ENCODE results near the gene DDI1.
"Not testable (repeated sequence)": the region's sequence is repeated elsewhere in the genome, so short reads cannot be mapped to it uniquely, and the experiment has no call there.

The DDI1 gene

DNA sequence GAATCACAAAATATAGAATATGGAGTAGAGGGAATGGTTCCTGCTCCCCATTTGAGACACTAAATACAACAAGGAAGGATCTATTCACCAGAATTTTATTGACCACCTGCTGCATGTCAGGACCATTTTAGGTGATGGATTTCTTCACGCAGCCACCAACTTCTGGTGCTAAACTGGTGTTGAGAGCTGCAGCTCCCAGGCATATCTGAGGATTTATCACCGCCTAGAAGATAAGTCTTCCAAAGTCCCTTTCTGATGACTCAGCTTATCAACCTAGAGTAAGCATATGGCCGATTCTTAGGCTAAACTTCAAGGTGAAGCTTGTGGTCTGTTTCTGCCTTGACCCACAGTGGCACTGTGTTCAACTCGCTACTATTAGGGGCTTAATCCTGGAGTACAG, 6.7 kb downstream of the DDI1 start:
- no peaks in the 10 kb centered on the region for H3K4me1 ChIP-seq (ENCODE audit: control insufficient read depth, insufficient read depth, low read length)
- no peak overlapping the region for H3K9ac ChIP-seq (ENCODE audit: low read length)
- no peak overlapping the region for H3K27ac ChIP-seq (ENCODE audit: low read depth, low read length)
- H3K27me3 ChIP-seq (ENCODE audit: control insufficient read depth, insufficient read depth, low read length): no peaks in the 10 kb centered on the region
- H3K4me3 ChIP-seq (ENCODE audit: low read depth, low read length): no peak overlapping the region
- H3K36me3 ChIP-seq (ENCODE audit: control insufficient read depth, insufficient read depth, low read length): no peaks in the 10 kb centered on the region
- H3K9me3 ChIP-seq (ENCODE audit: control insufficient read depth, insufficient read depth, low read depth, low read length): no peaks in the 10 kb centered on the region

DNA sequence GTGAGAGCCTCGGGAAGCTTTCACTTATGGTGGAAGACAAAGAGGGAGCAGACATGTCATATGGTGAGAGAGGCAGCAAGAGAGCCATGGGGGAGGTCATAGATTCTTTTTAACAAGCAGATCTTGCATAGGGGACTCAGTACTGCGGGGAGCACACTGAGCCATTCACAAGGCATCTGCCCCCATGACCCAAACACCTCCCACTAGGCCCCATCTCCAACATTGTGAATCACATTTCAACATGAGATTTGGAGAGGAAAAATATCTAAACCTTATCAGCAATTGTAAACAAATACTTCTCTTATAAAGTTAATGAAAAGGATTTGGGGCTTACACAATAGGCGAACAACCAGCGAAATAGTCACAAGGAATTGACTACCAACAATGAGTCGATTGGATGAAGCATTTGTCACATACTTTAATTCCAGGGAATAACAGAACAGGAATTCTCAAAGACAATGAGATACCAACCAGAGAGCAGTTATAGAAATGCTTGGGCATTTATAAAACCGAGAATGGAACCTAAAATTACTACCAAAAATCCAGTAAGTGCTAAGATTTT, 7.3 kb downstream of the DDI1 start:
- Histone ChIP-seq H3K9ac (ENCODE audit: low read length) (no peak overlapping the region), H3K27me3 (ENCODE audit: control insufficient read depth, insufficient read depth, low read length) (no peaks in the 10 kb centered on the region), H3K27ac (ENCODE audit: low read depth, low read length) (no peak overlapping the region), H3K36me3 (ENCODE audit: control insufficient read depth, insufficient read depth, low read length) (no peaks in the 10 kb centered on the region), H3K4me3 (ENCODE audit: low read depth, low read length) (no peak overlapping the region), H3K9me3 (ENCODE audit: control insufficient read depth, insufficient read depth, low read depth, low read length) (no peaks in the 10 kb centered on the region), H3K4me1 (ENCODE audit: control insufficient read depth, insufficient read depth, low read length) (no peaks in the 10 kb centered on the region)

DNA sequence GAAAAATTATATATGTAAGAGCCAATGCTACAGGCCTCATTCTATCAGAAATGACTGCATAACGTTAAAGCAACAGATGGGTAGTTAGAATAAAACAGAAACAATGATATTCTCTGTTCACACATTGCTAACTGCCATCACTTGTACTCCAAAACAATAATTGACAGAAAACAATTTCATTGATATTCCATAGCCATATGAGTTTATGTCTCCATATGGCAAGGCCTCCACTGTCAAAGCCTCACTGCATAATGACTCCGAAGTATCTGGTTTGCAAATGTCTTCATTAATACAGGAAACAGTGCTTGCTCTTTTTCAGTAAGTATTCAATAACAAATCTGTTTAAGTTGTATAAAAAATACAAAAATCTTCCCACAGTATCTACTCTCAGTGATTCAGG, 9.9 kb downstream of the DDI1 start:
- Histone ChIP-seq H3K9ac (ENCODE audit: low read length) (no peak overlapping the region), H3K27me3 (ENCODE audit: control insufficient read depth, insufficient read depth, low read length) (no peaks in the 10 kb centered on the region), H3K4me1 (ENCODE audit: control insufficient read depth, insufficient read depth, low read length) (no peaks in the 10 kb centered on the region), H3K9me3 (ENCODE audit: control insufficient read depth, insufficient read depth, low read depth, low read length) (no peaks in the 10 kb centered on the region), H3K4me3 (ENCODE audit: low read depth, low read length) (no peak overlapping the region), H3K27ac (ENCODE audit: low read depth, low read length) (no peak overlapping the region), H3K36me3 (ENCODE audit: control insufficient read depth, insufficient read depth, low read length) (no peaks in the 10 kb centered on the region)

DNA sequence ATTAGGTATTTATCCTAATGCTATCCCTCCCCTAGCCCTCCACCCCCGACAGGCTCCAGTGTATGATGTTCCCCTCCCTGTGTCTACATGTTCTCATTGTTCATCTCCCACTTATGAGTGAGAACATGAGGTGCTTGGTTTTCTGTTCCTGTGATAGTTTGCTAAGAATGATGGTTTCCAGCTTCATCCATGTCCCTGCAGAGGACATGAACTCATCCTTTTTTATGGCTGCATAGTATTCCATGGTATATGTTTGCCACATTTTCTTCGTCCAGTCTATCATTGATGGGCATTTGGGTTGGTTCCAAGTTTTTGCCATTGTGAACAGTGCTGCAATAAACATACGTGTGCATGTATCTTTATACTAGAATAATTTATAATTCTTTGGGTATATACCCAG, 10.4 kb downstream of the DDI1 start:
- not testable (repeated sequence) for H3K4me3 ChIP-seq (ENCODE audit: low read depth, low read length); H3K9ac ChIP-seq (ENCODE audit: low read length); H3K27ac ChIP-seq (ENCODE audit: low read depth, low read length); H3K4me1 ChIP-seq (ENCODE audit: control insufficient read depth, insufficient read depth, low read length); H3K9me3 ChIP-seq (ENCODE audit: control insufficient read depth, insufficient read depth, low read depth, low read length); H3K36me3 ChIP-seq (ENCODE audit: control insufficient read depth, insufficient read depth, low read length); H3K27me3 ChIP-seq (ENCODE audit: control insufficient read depth, insufficient read depth, low read length)

DNA sequence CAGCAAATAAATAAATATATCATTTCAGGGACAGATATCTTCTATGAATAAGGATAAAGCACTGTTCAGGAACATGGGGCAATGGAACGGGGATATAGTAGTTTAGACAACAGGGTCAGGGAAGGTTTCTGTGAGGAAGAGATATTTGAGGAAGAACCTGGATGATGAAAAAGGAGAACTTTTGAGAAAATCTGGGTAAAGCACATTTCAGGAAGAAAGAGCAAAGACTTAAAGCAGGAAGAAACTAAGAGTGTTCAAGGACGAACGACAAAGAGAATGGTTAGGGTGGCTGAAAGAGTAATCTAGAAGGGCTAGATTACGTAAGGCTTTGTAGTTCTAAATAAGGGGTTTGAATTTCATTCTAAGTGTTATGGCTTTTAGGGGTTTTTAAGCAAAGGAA, 12.7 kb downstream of the DDI1 start:
- Histone ChIP-seq H3K9me3 (ENCODE audit: control insufficient read depth, insufficient read depth, low read depth, low read length) (no peaks in the 10 kb centered on the region), H3K4me1 (ENCODE audit: control insufficient read depth, insufficient read depth, low read length) (0 out of 2 replicates have a peak, but pooled peaks cover 3% of the 10 kb centered on the region), H3K27me3 (ENCODE audit: control insufficient read depth, insufficient read depth, low read length) (no peaks in the 10 kb centered on the region), H3K36me3 (ENCODE audit: control insufficient read depth, insufficient read depth, low read length) (no peaks in the 10 kb centered on the region), H3K4me3 (ENCODE audit: low read depth, low read length) (no peak overlapping the region), H3K9ac (ENCODE audit: low read length) (no peak overlapping the region), H3K27ac (ENCODE audit: low read depth, low read length) (no peak overlapping the region)

DNA sequence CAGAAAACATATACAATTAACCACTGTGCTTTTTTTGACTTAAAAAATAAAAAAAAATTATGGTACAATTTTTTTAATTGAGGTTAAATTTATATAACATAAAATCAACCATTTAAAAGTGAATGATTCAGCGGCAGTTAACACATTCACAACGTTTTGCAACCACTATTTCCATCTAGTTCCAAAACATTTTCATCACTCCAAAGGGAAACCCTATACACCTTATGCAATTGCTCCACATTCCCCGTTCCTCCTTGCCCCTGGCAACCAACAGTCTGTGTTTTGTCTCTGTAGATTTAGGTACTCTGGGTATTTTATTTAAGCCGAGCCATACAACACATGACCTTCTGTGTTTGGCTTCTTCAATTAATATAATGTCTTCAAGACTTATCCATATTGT, 15.3 kb downstream of the DDI1 start:
- Histone ChIP-seq H3K27ac (ENCODE audit: low read depth, low read length) (no peak overlapping the region), H3K4me3 (ENCODE audit: low read depth, low read length) (no peak overlapping the region), H3K36me3 (ENCODE audit: control insufficient read depth, insufficient read depth, low read length) (no peaks in the 10 kb centered on the region), H3K4me1 (ENCODE audit: control insufficient read depth, insufficient read depth, low read length) (0 out of 2 replicates have a peak, but pooled peaks cover 3% of the 10 kb centered on the region), H3K27me3 (ENCODE audit: control insufficient read depth, insufficient read depth, low read length) (no peaks in the 10 kb centered on the region), H3K9ac (ENCODE audit: low read length) (no peak overlapping the region), H3K9me3 (ENCODE audit: control insufficient read depth, insufficient read depth, low read depth, low read length) (no peaks in the 10 kb centered on the region)

DNA sequence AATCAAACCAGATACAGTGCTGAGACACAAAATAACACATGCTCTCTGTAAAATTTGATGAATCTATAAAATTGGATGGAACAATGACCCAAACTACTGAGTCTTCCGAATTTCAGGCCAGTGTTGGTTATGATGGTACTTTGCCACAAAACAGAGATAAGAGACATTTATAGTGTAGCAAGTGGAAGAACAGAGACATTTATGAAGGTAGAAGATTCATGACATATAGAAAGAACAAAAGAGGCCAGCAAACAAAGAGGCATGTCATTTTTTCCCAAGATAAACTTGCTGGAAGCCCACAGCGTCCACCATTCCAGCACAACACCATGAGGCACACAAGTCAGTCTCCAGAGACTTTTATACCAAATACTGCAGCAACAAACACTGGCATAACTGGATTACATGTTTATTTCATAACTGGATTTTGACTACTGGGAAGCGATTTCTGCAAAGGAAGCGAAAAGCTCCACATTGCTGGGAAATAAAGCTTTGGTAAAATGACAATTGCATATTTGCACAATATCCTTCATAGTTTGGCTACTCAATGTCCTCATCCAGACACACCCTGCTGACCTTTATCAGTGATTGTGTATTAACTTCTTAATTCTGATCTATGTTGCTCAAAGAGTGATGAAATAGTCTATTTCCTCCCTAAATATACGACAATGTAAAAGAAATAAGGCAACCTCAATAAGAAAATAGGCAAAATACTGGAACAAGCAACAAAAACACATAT, 17.5 kb downstream of the DDI1 start:
- H3K9ac ChIP-seq (ENCODE audit: low read length): no peak overlapping the region
- no peaks in the 10 kb centered on the region for H3K9me3 ChIP-seq (ENCODE audit: control insufficient read depth, insufficient read depth, low read depth, low read length)
- H3K27me3 ChIP-seq (ENCODE audit: control insufficient read depth, insufficient read depth, low read length): no peaks in the 10 kb centered on the region
- H3K4me1 ChIP-seq (ENCODE audit: control insufficient read depth, insufficient read depth, low read length): 0 out of 2 replicates have a peak, but pooled peaks cover 3% of the 10 kb centered on the region
- no peak overlapping the region for H3K27ac ChIP-seq (ENCODE audit: low read depth, low read length)
- no peaks in the 10 kb centered on the region for H3K36me3 ChIP-seq (ENCODE audit: control insufficient read depth, insufficient read depth, low read length)
- no peak overlapping the region for H3K4me3 ChIP-seq (ENCODE audit: low read depth, low read length)

DNA sequence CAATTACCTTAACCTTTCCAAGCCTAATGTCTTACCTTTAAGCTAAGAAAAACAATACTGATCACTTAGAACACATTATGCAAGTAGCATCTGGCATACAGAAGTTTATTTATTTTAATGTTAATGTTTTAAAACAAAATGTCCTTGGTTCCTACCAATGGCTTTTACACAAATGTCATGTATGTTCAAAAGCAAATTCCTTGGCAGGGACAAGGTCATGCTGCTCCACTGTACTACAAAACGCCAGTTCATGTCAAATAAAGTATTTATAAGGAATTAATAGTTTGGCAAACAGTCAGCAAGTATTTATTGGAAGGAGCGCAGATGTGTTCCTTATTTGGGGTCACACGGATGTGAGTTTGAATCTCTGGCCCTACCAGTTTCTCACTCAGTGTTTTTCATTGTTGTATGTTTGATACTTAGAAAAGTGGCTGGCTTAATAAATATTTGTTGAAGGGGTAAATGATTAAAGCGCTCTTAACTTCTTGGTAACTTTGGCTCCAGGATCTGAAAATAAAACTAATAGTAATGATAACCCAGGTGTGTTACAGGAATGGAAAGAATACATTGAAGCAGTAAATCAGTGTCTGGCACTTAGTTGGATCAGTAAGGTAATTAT, 18.6 kb downstream of the DDI1 start:
- no peak overlapping the region for H3K9ac ChIP-seq (ENCODE audit: low read length)
- no peaks in the 10 kb centered on the region for H3K9me3 ChIP-seq (ENCODE audit: control insufficient read depth, insufficient read depth, low read depth, low read length)
- H3K4me3 ChIP-seq (ENCODE audit: low read depth, low read length): no peak overlapping the region
- H3K27me3 ChIP-seq (ENCODE audit: control insufficient read depth, insufficient read depth, low read length): no peaks in the 10 kb centered on the region
- H3K36me3 ChIP-seq (ENCODE audit: control insufficient read depth, insufficient read depth, low read length): no peaks in the 10 kb centered on the region
- H3K4me1 ChIP-seq (ENCODE audit: control insufficient read depth, insufficient read depth, low read length): 0 out of 2 replicates have a peak, but pooled peaks cover 3% of the 10 kb centered on the region
- H3K27ac ChIP-seq (ENCODE audit: low read depth, low read length): no peak overlapping the region

DNA sequence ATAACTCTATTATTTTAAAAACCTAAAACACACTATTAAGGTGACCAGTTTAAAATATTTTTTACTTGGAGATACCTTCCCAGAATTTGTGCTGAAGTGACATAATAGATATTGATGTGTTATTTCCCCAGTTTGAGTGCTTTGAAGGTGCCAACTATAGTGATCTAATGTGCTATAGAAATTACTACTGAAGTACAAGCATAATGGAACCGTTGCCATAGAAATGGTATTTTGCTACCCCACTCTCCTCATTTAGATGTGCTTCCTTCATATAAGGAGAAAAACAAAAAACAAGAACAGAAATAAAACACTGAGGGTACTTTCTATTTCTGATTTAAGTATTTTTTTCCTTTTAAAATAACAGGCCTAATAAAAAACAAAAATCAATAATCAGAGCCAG, 19.2 kb downstream of the DDI1 start:
- Histone ChIP-seq H3K27ac (ENCODE audit: low read depth, low read length) (no peak overlapping the region), H3K4me1 (ENCODE audit: control insufficient read depth, insufficient read depth, low read length) (0 out of 2 replicates have a peak, but pooled peaks cover 3% of the 10 kb centered on the region), H3K9me3 (ENCODE audit: control insufficient read depth, insufficient read depth, low read depth, low read length) (no peaks in the 10 kb centered on the region), H3K4me3 (ENCODE audit: low read depth, low read length) (no peak overlapping the region), H3K9ac (ENCODE audit: low read length) (no peak overlapping the region), H3K36me3 (ENCODE audit: control insufficient read depth, insufficient read depth, low read length) (no peaks in the 10 kb centered on the region), H3K27me3 (ENCODE audit: control insufficient read depth, insufficient read depth, low read length) (no peaks in the 10 kb centered on the region)

DNA sequence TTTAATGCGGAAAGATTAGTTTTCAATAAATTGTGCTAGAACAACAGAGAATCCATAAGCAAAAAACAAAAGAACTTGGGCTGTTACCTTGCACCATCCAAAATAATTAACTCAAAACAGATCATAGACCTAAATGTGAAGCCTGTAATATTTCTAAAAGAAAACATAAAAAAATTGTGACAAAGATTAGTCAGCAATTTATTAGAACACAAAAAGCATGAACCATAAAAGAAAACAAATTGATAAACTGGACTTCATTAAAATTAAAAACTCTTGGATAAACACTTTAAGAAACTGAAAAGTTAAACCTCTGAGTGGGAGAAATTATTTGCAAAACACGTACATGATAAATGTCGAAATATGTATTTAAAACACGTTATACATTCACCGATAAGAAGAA, 21.5 kb downstream of the DDI1 start:
- no peak overlapping the region for H3K27ac ChIP-seq (ENCODE audit: low read depth, low read length)
- H3K36me3 ChIP-seq (ENCODE audit: control insufficient read depth, insufficient read depth, low read length): no peaks in the 10 kb centered on the region
- H3K9ac ChIP-seq (ENCODE audit: low read length): no peak overlapping the region
- no peak overlapping the region for H3K4me3 ChIP-seq (ENCODE audit: low read depth, low read length)
- H3K27me3 ChIP-seq (ENCODE audit: control insufficient read depth, insufficient read depth, low read length): no peaks in the 10 kb centered on the region
- no peaks in the 10 kb centered on the region for H3K4me1 ChIP-seq (ENCODE audit: control insufficient read depth, insufficient read depth, low read length)
- no peaks in the 10 kb centered on the region for H3K9me3 ChIP-seq (ENCODE audit: control insufficient read depth, insufficient read depth, low read depth, low read length)

DNA sequence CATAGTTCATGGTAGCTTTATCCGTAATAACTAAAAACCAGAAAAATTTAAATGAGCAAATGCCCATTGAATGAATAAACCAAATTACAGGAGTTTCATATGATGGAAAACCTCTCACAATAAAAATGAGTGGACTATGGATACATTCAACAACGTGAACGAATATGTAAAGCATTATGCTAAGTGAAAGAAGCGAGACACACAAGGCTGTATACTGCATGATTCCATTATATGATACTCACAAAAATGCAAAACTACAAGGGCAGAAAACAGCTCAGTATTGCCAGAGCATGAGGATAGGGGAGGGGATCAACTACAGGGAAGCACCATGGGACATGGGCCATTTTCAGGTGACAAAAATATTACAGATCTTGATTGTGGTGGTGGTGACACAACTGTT, 22.2 kb downstream of the DDI1 start:
- no peaks in the 10 kb centered on the region for H3K9me3 ChIP-seq (ENCODE audit: control insufficient read depth, insufficient read depth, low read depth, low read length)
- H3K4me3 ChIP-seq (ENCODE audit: low read depth, low read length): no peak overlapping the region
- H3K27ac ChIP-seq (ENCODE audit: low read depth, low read length): no peak overlapping the region
- no peaks in the 10 kb centered on the region for H3K36me3 ChIP-seq (ENCODE audit: control insufficient read depth, insufficient read depth, low read length)
- H3K9ac ChIP-seq (ENCODE audit: low read length): no peak overlapping the region
- H3K27me3 ChIP-seq (ENCODE audit: control insufficient read depth, insufficient read depth, low read length): no peaks in the 10 kb centered on the region
- no peaks in the 10 kb centered on the region for H3K4me1 ChIP-seq (ENCODE audit: control insufficient read depth, insufficient read depth, low read length)

Data from HUES6 (cell line).